HG03135 (cell line): Measurements from ENCODE around the gene STAC2.

Experiments
- ATAC-seq: cut with Tn5 transposase; IDR thresholded peaks from one replicate; pipeline ENCODE4 v1.9.1; 2021; ENCODE audit warnings: mild to moderate bottlenecking, moderate library complexity; ENCODE audit not compliant: unreplicated experiment

The STAC2 gene

GRCh38 chr17:39212195-39212810, 13.4 kb downstream of the STAC2 start:
- ATAC-seq = no peak

DNA sequence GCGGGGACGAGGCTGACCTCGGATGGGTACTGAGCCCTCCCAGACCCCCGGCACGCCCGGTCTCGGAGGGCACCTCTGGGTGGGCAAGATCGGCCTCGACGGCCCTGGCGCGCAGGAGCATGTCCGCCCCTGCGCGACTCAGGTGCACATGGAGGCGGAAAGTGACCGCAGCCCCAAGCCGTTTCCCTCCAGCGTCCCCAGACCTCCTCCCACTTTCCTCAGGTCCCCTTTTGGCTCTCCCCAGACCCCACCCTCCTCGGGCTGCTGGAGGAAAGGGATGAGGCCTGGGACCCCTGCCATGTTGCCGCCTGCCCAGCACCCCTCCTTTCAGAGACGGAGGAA, 15.7 kb downstream of the STAC2 start:
- ATAC-seq = no peak

GRCh38 chr17:39209317-39210092, 16.2 kb downstream of the STAC2 start:
- ATAC-seq = no peak

GRCh38 chr17:39208893-39209292, 16.9 kb downstream of the STAC2 start:
- no peak for ATAC-seq

DNA sequence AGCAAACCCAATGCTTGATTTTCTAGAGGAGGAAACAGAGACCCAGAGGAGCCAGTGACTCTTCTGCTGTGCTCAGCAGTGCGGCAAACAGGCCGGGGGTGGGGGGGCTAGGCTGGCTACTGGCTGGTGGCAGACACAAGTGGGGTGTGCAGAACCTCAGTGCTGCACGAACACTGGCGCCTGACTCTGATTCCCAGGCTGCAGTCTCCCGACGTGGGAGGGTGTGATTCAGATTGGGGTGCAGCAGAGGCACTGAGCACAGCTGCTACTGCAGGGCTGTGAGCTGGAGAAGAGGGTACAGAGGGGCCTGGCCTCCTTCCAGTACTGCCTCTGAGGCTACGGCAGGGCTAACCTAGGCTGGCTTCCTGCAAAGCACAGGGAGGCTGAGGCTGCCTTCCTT, 17.6 kb downstream of the STAC2 start:
- no peak for ATAC-seq

GRCh38 chr17:39205112-39205526, 20.6 kb downstream of the STAC2 start:
- ATAC-seq = no peak

- no peak for ATAC-seq
These were observed 21.5 kb downstream of the STAC2 start for GRCh38 chr17:39204245-39204644.

- no peak for ATAC-seq
These were observed 24.7 kb downstream of the STAC2 start for GRCh38 chr17:39200957-39201510.

GRCh38 chr17:39200070-39200879, 25.5 kb downstream of the STAC2 start, which contains the start of gene RPL19:
Gene RPL19 (plus strand): TSS chr17:39200283. CDS start chr17:39200345, 62 bp downstream.
- ATAC-seq = peak; percentile 65

GRCh38 chr17:39199820-39200069, 26.0 kb downstream of the STAC2 start:
- peak; percentile 52 for ATAC-seq

- no peak for ATAC-seq
These were observed 27.6 kb downstream of the STAC2 start for GRCh38 chr17:39198186-39198566.

DNA sequence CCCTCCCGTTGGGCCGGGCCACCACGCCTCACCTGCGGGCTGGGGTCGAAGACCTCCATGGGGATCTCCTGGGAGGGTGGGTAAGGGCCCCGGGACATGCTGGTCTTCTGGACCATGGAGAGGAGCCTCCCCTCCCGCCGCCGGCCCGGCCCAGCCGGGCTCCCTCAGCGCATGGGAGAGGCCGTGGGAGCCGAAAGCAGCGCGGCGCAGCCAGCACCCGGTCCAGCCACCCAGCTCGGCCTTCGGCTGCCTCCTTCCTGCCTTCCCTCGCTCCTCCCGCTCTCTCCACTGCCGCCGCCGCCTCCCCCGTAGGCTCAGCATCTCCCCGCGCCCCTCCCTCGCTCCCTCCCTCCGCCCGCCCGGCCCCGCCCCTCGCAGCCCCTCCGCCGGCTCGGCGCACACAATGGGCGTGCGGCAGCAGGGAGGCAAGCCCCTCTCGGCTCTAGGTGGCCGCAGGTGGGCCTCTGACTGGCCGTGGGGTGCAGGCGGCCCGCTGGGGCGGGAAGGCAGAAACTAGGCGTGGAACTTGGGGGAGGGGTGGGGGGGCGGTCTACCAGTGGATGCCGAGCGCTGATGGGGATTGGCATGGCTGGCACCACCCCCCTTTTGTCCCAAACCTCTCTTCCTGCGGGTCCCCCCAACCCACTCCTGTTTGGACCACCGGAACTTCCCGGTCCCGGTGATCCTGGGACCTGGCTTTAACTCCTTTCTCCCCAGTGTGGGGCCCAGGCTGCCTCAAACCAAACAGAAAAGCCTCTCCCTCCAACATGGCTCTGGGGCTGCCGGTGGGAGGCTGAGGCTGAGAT, 28.2 kb downstream of the STAC2 start, which contains the start of gene CACNB1:
TSS of gene CACNB1 (minus strand) at position 290 of the 806 bp plus-strand sequence. CDS start at position 116, 174 bp downstream.
- ATAC-seq = no peak

DNA sequence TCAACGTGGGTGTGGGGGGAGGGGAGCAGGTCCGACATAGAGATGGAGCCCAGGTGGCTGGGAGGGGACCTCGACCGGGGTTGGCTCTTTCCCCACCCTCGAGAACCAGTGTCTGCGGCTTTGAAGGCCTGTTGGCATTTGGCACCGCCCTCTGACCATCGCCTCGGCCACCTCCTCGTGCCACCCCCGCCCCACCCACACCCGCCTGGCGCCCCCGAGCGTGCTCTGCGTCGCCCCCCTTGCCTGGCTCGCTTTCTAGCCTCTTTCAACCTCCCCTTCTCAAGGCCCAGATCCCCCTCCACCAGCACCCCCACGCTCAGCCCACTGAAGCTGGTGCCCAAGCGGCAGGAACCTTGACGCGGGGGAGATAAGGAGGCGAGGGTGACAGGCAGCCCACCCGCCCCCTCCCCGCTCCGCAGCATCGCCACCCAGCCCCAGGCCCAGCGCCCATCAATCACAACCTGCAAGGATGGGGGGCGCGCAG, 28.9 kb downstream of the STAC2 start:
- ATAC-seq = no peak

- no peak for ATAC-seq
These were observed 29.4 kb downstream of the STAC2 start for GRCh38 chr17:39196241-39196807.

GRCh38 chr17:39195568-39196160, 30.1 kb downstream of the STAC2 start:
- ATAC-seq = no peak

DNA sequence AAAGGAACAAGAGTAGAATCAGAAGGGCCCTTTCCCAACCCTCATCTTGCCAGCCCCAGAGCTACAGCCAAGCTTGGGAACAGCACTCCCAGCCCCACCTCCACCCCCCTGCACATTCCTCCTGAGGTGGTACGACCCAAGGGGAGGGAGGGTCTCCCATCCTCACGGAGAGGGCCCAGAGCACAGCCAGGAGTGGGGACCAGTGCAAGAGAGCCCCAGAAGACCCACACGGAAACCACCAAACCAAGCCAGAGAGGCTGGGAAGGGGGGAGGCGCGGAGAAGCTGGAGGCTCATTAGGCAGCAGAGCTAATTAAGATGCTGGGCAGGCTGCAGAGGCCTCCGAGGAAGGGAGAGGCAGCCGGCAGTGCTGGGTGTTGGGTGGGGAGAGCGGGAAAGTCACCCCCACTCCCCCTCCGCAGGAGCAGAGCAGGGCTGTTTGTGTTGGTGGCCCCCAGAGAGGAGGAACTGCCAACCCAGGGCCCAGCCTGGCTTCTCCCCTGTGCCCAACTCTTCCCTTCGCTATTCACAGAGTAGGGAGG, 30.7 kb downstream of the STAC2 start:
- ATAC-seq = no peak

GRCh38 chr17:39194089-39194984, 31.4 kb downstream of the STAC2 start:
- ATAC-seq = no peak

DNA sequence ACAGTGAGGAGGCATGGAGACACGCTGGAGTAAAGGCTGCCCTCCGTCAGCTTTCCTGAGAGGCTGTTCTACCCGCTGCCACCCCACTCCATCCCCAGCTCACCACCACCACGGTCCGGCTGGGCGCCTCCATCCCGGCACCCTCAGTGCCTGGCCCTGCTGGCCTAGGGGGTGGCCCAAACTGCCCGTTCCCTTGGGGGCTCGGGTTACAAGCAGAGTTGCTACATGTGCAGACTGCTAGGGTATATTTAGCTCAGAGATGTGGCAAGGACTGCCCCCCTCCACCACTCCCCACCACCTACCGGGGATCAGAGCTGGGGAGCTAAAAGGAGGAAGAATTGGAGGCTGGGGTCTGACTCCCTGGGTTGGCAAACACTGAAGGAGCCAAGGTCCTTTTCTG, 32.4 kb downstream of the STAC2 start:
- ATAC-seq = no peak

GRCh38 chr17:39192901-39193300, 32.8 kb downstream of the STAC2 start:
- no peak for ATAC-seq
